ENCODE measurements around the gene WLS.

GRCh38 chr1:68175621-68176398 is 56.5 kb downstream of the WLS start:
- TF ChIP-seq ZFP3 (CRISPR knock-in tag; IDR thresholded peaks at IDR 0.05) (no peak), OSR1 (CRISPR knock-in tag; IDR thresholded peaks at IDR 0.05) (no peak), ARNTL (CRISPR knock-in tag; IDR thresholded peaks at IDR 0.05; ENCODE audit: borderline replicate concordance, low read depth) (no peak), SNAI2 (CRISPR knock-in tag; IDR thresholded peaks at IDR 0.05) (no peak), PATZ1 (CRISPR knock-in tag; IDR thresholded peaks at IDR 0.05; ENCODE audit: borderline replicate concordance) (no peak), ISL1 (CRISPR knock-in tag; IDR thresholded peaks at IDR 0.05) (no peak), ESRRG (CRISPR knock-in tag; IDR thresholded peaks at IDR 0.05) (no peak), GLIS3 (CRISPR knock-in tag; IDR thresholded peaks at IDR 0.05) (no peak), ZFP30 (CRISPR knock-in tag; IDR thresholded peaks at IDR 0.05) (no peak), RARB (CRISPR knock-in tag; IDR thresholded peaks at IDR 0.05) (no peak), TCF4 (CRISPR knock-in tag; IDR thresholded peaks at IDR 0.05; ENCODE audit: borderline replicate concordance) (no peak), ZNF8 (CRISPR knock-in tag; IDR thresholded peaks at IDR 0.05) (no peak)
